Measurements from ENCODE around the gene STK10.
A peak's percentile ranks its signal among the peaks of the same experiment; 100 is the strongest.

The STK10 gene

DNA sequence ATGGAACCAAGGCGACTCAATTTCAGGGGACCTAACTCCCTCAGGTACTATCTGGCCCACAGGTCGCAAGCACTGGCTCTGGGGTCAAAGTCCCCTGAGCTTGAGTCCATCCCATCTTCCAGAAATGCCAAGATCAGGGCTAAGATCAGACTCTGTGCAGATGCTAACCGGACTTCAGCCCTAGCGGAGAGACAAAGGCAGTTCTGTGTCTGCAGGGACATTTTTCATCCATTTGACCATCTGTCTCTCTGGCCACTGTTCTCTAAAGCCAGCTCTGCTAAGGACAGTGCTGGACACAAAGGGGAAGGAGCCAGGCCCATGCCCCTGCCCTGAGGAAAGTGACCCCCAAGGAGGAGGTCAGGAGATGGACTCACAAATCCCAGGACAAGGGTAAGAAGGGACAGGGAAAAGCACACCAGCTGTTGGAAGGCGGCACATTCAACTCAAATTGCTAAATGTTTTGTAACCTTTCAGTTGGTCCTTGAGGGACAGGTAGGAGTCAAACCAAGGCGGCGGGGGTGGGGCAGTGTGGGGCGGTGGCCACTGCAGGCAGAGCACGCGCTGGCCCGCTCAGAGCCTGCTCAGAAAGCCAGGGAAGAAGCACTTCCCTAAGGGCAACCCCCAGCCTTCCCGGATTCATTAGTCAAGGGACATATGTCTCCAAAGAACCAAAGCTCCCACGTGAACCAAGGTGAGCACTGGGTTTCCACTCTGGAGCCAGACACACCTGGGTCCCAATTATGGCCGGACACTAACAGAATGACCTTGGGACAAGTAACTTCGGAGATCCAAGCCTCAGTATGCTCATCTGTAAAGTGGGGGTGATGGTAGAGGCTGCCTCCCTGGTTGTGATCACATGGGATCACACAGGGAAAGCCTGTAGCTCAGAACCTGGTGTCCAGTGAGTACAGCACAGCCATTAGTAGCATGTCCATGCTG is 42.8 kb downstream of the STK10 start:
- H3K36me3 ChIP-seq (ENCODE audit: control insufficient read depth in 2 of 2, insufficient read depth in 2 of 2, low read length in 2 of 2), result peaks cover 3 to 6% of the 10 kb centered on the region in 2 donors
- no peak overlapping the region for H3K4me3 ChIP-seq (ENCODE audit: low read length in 2 of 2)
- peaks cover 9 to 40% of the 10 kb centered on the region in 2 donors for H3K4me1 ChIP-seq (ENCODE audit: control insufficient read depth in 2 of 2, insufficient read depth in 2 of 2, low read length in 2 of 2)
- peak overlapping the region; percentile 54 to 82 for H3K27ac ChIP-seq (ENCODE audit: low read depth in 2 of 2, low read length in 2 of 2)
- H3K9me3 ChIP-seq (ENCODE audit: control insufficient read depth in 2 of 2, low read length in 2 of 2), result no peaks in the 10 kb centered on the region
- no peak overlapping the region for H3K9ac ChIP-seq (ENCODE audit: low read depth in 1 of 2, low read length in 2 of 2)
- H3K27me3 ChIP-seq (ENCODE audit: control insufficient read depth in 2 of 2, insufficient read depth in 2 of 2, low read length in 2 of 2), result no peaks in the 10 kb centered on the region

DNA sequence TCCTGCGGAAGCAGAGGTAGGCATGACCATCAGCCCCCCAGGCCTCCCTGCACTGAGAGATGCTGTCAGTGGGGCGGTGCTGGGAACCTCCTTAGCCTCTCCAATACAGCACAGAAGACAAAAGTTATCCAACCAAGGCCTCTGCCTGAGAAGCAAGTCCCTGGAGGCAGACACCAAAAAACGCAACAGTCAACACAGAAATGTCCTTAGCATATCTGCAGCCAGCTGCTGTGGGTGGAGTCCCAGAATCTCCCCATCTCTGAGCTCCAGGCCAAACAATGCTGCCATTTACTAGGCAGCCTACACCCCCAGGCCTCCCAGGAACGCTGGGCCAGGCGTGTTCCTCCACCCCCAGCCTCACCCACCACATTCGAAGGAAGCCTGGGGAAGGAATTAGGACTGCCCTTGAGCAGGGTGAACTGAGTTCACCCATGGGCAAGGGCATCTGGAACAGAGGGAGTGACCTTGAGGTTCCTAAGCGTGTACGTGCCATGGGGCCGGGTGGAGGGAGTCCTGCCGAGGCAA is 43.7 kb downstream of the STK10 start:
- H3K9me3 ChIP-seq (ENCODE audit: control insufficient read depth in 2 of 2, low read length in 2 of 2), result no peaks in the 10 kb centered on the region
- H3K36me3 ChIP-seq (ENCODE audit: control insufficient read depth in 2 of 2, insufficient read depth in 2 of 2, low read length in 2 of 2), result peaks cover 3 to 6% of the 10 kb centered on the region in 2 donors
- H3K4me3 ChIP-seq (ENCODE audit: low read length in 2 of 2), result no peak overlapping the region
- peaks cover 9 to 39% of the 10 kb centered on the region in 2 donors for H3K4me1 ChIP-seq (ENCODE audit: control insufficient read depth in 2 of 2, insufficient read depth in 2 of 2, low read length in 2 of 2)
- no peaks in the 10 kb centered on the region for H3K27me3 ChIP-seq (ENCODE audit: control insufficient read depth in 2 of 2, insufficient read depth in 2 of 2, low read length in 2 of 2)
- H3K27ac ChIP-seq (ENCODE audit: low read depth in 2 of 2, low read length in 2 of 2), result peak overlapping the region; percentile 54 to 82
- no peak overlapping the region for H3K9ac ChIP-seq (ENCODE audit: low read depth in 1 of 2, low read length in 2 of 2)

DNA sequence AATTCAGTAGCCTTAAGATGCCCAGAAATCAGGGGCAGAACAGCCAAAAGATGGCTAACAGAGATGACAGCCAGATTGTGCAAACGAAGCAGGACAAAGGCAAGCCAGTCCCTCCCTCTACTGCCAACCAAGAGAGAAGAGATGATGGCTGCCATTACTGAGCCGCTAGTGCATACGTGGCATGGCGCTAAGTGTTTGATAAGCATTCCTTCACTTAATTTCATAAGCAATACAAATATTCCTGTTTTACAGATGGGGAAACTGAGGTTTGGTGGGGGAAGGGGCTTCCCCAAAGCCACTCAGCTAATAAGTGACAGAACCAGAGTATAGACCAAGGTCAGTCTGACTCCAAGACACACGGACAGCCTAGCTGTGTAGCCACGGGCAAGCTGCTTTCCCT is 44.1 kb downstream of the STK10 start:
- H3K4me1 ChIP-seq (ENCODE audit: control insufficient read depth in 2 of 2, insufficient read depth in 2 of 2, low read length in 2 of 2), result peaks cover 9 to 35% of the 10 kb centered on the region in 2 donors
- no peaks in the 10 kb centered on the region for H3K9me3 ChIP-seq (ENCODE audit: control insufficient read depth in 2 of 2, low read length in 2 of 2)
- H3K4me3 ChIP-seq (ENCODE audit: low read length in 2 of 2), result no peak overlapping the region
- H3K27me3 ChIP-seq (ENCODE audit: control insufficient read depth in 2 of 2, insufficient read depth in 2 of 2, low read length in 2 of 2), result no peaks in the 10 kb centered on the region
- H3K27ac ChIP-seq (ENCODE audit: low read depth in 2 of 2, low read length in 2 of 2), result peak overlapping the region; percentile 53 to 82
- peaks cover 3 to 6% of the 10 kb centered on the region in 2 donors for H3K36me3 ChIP-seq (ENCODE audit: control insufficient read depth in 2 of 2, insufficient read depth in 2 of 2, low read length in 2 of 2)
- no peak overlapping the region for H3K9ac ChIP-seq (ENCODE audit: low read depth in 1 of 2, low read length in 2 of 2)

DNA sequence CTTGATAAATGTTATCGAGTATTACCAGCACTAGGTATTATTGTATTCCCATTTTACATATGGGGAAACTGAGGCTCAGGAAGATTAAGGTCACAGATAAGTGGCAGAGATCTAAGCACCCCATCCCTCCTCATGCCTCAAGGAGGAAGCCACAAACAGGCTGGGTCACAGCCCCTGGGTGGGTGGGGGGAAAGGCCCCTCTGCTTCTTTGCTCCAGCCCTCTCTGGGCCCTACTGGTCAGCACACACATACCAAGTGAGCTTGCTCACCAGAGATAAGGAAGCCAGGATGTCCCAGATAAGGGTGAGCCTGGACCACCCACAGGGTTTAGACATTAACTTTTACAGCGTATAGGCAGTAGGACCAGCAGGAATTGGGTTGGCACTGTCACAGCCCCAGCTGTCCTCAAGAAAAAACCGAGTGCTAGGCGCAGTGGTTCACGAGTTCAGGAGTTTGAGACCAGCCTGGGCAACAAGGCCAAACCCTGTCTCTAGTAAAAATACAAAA is 45.3 kb downstream of the STK10 start:
- peaks cover 0 to 2% of the 10 kb centered on the region in 2 donors for H3K36me3 ChIP-seq (ENCODE audit: control insufficient read depth in 2 of 2, insufficient read depth in 2 of 2, low read length in 2 of 2)
- peak overlapping the region; percentile 53 to 68 for H3K27ac ChIP-seq (ENCODE audit: low read depth in 2 of 2, low read length in 2 of 2)
- peak overlapping the region in 1 of 2 donors; percentile 49 for H3K9ac ChIP-seq (ENCODE audit: low read depth in 1 of 2, low read length in 2 of 2)
- H3K9me3 ChIP-seq (ENCODE audit: control insufficient read depth in 2 of 2, low read length in 2 of 2), result no peaks in the 10 kb centered on the region
- no peaks in the 10 kb centered on the region for H3K27me3 ChIP-seq (ENCODE audit: control insufficient read depth in 2 of 2, insufficient read depth in 2 of 2, low read length in 2 of 2)
- H3K4me3 ChIP-seq (ENCODE audit: low read length in 2 of 2), result no peak overlapping the region
- peaks cover 5 to 27% of the 10 kb centered on the region in 2 donors for H3K4me1 ChIP-seq (ENCODE audit: control insufficient read depth in 2 of 2, insufficient read depth in 2 of 2, low read length in 2 of 2)

DNA sequence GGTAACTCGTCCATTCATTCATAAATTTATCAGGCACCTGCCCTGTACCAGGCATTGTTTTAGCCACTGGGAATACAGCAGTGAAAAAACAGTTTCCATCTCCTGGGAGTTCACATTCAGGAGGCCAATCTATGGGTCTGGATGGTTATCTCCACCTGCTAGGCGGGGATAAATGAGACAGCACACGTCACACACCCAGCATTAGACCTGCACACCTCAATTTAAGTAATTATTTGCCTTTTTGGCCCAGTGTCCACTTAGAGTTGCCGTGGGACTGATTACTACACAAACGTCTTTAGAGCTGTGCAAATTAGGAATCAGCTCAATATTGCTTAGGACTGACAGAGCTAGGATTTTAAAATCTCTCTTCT is 46.1 kb downstream of the STK10 start:
- peaks cover 4 to 26% of the 10 kb centered on the region in 2 donors for H3K4me1 ChIP-seq (ENCODE audit: control insufficient read depth in 2 of 2, insufficient read depth in 2 of 2, low read length in 2 of 2)
- no peak overlapping the region for H3K9ac ChIP-seq (ENCODE audit: low read depth in 1 of 2, low read length in 2 of 2)
- H3K27ac ChIP-seq (ENCODE audit: low read depth in 2 of 2, low read length in 2 of 2), result peak overlapping the region; percentile 53 to 68
- no peaks in the 10 kb centered on the region for H3K27me3 ChIP-seq (ENCODE audit: control insufficient read depth in 2 of 2, insufficient read depth in 2 of 2, low read length in 2 of 2)
- H3K4me3 ChIP-seq (ENCODE audit: low read length in 2 of 2), result no peak overlapping the region
- no peaks in the 10 kb centered on the region for H3K36me3 ChIP-seq (ENCODE audit: control insufficient read depth in 2 of 2, insufficient read depth in 2 of 2, low read length in 2 of 2)
- no peaks in the 10 kb centered on the region for H3K9me3 ChIP-seq (ENCODE audit: control insufficient read depth in 2 of 2, low read length in 2 of 2)

DNA sequence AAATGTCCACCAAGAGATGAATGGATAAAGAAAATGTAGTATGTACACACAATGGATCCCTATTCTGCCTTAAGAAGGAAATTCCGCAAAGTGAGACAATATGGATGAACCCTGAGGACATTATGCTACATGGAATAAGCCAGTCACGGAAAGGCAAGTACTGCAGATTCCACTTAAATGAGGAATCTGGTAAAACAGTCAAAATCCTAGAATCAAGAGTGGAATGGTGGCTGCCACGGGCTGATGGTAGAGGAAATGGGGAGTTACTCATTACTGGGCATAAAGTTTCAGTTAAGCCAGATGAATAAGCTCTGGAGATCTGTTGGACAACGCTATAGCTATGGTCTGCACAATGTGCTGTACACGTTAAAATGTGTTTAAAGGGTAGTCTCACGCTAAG is 47.2 kb downstream of the STK10 start:
- H3K9ac ChIP-seq (ENCODE audit: low read depth in 1 of 2, low read length in 2 of 2), result no peak overlapping the region
- H3K36me3 ChIP-seq (ENCODE audit: control insufficient read depth in 2 of 2, insufficient read depth in 2 of 2, low read length in 2 of 2), result no peaks in the 10 kb centered on the region
- H3K4me1 ChIP-seq (ENCODE audit: control insufficient read depth in 2 of 2, insufficient read depth in 2 of 2, low read length in 2 of 2), result peaks cover 4 to 17% of the 10 kb centered on the region in 2 donors
- H3K27me3 ChIP-seq (ENCODE audit: control insufficient read depth in 2 of 2, insufficient read depth in 2 of 2, low read length in 2 of 2), result no peaks in the 10 kb centered on the region
- no peak overlapping the region for H3K27ac ChIP-seq (ENCODE audit: low read depth in 2 of 2, low read length in 2 of 2)
- no peak overlapping the region for H3K4me3 ChIP-seq (ENCODE audit: low read length in 2 of 2)
- no peaks in the 10 kb centered on the region for H3K9me3 ChIP-seq (ENCODE audit: control insufficient read depth in 2 of 2, low read length in 2 of 2)

DNA sequence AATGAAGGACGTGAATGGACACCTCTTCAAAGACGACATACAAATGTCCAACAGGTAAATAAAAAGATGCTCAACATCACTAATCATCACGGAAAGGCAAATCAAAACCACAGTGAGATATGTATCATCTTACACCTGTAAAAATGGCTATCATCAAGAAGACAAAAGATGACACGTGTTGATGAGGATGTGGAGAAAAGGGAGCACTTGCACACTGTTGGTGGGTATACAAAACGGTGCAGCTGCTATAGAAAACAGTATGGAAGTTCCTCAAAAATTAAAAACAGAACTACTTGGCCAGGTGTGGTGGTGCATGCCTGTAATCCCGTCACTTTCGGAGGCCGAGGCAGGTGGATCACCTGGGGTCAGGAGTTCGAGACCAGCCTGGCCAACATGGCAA is 47.9 kb downstream of the STK10 start:
- Histone ChIP-seq H3K9ac (ENCODE audit: low read depth in 1 of 2, low read length in 2 of 2) (no peak overlapping the region), H3K9me3 (ENCODE audit: control insufficient read depth in 2 of 2, low read length in 2 of 2) (no peaks in the 10 kb centered on the region), H3K4me1 (ENCODE audit: control insufficient read depth in 2 of 2, insufficient read depth in 2 of 2, low read length in 2 of 2) (peaks cover 4 to 16% of the 10 kb centered on the region in 2 donors), H3K36me3 (ENCODE audit: control insufficient read depth in 2 of 2, insufficient read depth in 2 of 2, low read length in 2 of 2) (no peaks in the 10 kb centered on the region), H3K27me3 (ENCODE audit: control insufficient read depth in 2 of 2, insufficient read depth in 2 of 2, low read length in 2 of 2) (no peaks in the 10 kb centered on the region), H3K27ac (ENCODE audit: low read depth in 2 of 2, low read length in 2 of 2) (no peak overlapping the region), H3K4me3 (ENCODE audit: low read length in 2 of 2) (no peak overlapping the region)

DNA sequence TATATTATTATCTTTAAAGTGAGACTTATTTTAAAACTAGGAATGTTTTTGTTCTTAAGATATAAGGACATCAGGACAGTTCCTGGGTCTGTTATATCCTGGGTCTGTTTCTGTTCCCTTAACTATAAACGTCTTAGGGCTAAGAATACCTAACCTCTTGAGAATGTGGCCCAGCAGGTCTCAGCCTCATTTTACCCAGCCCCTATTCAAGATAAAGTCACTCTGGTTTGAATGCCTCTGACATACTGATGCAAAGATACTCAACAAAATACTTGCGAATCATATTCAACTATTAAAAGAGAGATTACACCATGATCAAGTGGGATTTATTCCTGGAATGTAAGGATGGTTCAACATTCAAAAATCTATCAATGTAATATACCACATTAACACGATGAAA is 51.0 kb downstream of the STK10 start:
- Histone ChIP-seq H3K4me3 (ENCODE audit: low read length in 2 of 2) (no peak overlapping the region), H3K36me3 (ENCODE audit: control insufficient read depth in 2 of 2, insufficient read depth in 2 of 2, low read length in 2 of 2) (peaks cover 0 to 12% of the 10 kb centered on the region in 2 donors), H3K9me3 (ENCODE audit: control insufficient read depth in 2 of 2, low read length in 2 of 2) (no peaks in the 10 kb centered on the region), H3K27ac (ENCODE audit: low read depth in 2 of 2, low read length in 2 of 2) (no peak overlapping the region), H3K4me1 (ENCODE audit: control insufficient read depth in 2 of 2, insufficient read depth in 2 of 2, low read length in 2 of 2) (peaks cover 3% of the 10 kb centered on the region in 2 donors), H3K9ac (ENCODE audit: low read depth in 1 of 2, low read length in 2 of 2) (no peak overlapping the region), H3K27me3 (ENCODE audit: control insufficient read depth in 2 of 2, insufficient read depth in 2 of 2, low read length in 2 of 2) (no peaks in the 10 kb centered on the region)

DNA sequence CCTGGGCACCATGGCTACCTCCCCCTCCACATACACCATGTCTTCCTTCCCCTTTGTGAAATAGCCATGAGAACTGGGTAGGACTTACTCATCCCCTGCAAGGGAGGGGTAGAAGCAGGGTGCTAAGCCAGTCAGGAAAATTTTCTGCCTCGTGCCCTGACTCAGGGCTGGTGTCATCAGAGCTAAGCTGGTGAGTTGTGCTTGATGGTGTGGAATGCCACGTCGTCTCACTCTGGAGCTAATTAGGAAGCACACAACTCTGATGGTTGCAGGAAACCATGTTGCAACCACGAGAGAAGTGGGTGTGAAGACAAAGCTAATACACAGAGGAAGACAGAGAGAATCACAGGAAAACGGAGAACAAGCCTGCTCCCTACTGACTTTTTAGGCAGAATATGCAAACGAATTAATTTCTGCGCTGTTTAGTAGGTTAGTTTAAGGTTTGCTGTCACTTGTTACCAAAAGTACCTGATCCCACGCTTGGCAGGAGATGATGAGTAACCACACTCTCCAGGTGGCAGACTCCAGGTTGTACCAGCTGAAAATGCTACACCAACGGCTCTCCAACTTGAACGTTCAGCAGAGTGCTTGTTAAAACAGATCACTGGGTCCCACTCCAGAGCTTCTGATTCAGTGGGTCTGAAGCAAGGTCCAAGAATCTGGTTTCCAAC is 54.5 kb downstream of the STK10 start:
- Histone ChIP-seq H3K9me3 (ENCODE audit: control insufficient read depth in 2 of 2, low read length in 2 of 2) (no peaks in the 10 kb centered on the region), H3K36me3 (ENCODE audit: control insufficient read depth in 2 of 2, insufficient read depth in 2 of 2, low read length in 2 of 2) (peaks cover 0 to 16% of the 10 kb centered on the region in 2 donors), H3K27ac (ENCODE audit: low read depth in 2 of 2, low read length in 2 of 2) (no peak overlapping the region), H3K9ac (ENCODE audit: low read depth in 1 of 2, low read length in 2 of 2) (no peak overlapping the region), H3K4me3 (ENCODE audit: low read length in 2 of 2) (no peak overlapping the region), H3K4me1 (ENCODE audit: control insufficient read depth in 2 of 2, insufficient read depth in 2 of 2, low read length in 2 of 2) (peaks cover 0 to 3% of the 10 kb centered on the region in 2 donors), H3K27me3 (ENCODE audit: control insufficient read depth in 2 of 2, insufficient read depth in 2 of 2, low read length in 2 of 2) (no peaks in the 10 kb centered on the region)

DNA sequence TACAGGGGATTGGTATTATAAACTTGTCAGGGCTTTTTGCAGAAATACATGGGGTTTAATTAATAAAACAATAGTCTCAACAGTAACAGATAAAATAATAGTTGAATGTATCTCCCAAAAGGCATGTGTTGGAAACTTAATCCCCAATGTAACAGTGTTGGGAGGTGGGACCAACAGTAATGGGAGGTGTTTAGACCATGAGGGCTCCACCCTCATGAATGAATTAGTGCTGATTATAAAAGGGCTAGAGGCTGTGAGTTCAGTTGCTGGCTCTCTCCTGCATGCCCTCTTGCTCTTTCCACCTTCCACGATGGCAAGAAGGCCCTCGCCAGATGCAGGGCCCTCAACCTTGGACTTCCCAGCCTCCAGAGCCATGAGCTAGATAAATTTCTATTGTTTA is 56.3 kb downstream of the STK10 start:
- Histone ChIP-seq H3K4me3 (ENCODE audit: low read length in 2 of 2) (no peak overlapping the region), H3K36me3 (ENCODE audit: control insufficient read depth in 2 of 2, insufficient read depth in 2 of 2, low read length in 2 of 2) (peaks cover 0 to 18% of the 10 kb centered on the region in 2 donors), H3K4me1 (ENCODE audit: control insufficient read depth in 2 of 2, insufficient read depth in 2 of 2, low read length in 2 of 2) (peaks cover 0 to 3% of the 10 kb centered on the region in 2 donors), H3K27me3 (ENCODE audit: control insufficient read depth in 2 of 2, insufficient read depth in 2 of 2, low read length in 2 of 2) (no peaks in the 10 kb centered on the region), H3K9me3 (ENCODE audit: control insufficient read depth in 2 of 2, low read length in 2 of 2) (no peaks in the 10 kb centered on the region), H3K27ac (ENCODE audit: low read depth in 2 of 2, low read length in 2 of 2) (no peak overlapping the region), H3K9ac (ENCODE audit: low read depth in 1 of 2, low read length in 2 of 2) (no peak overlapping the region)

All from mucosa of rectum (tissue), 2 donors.